ENCODE measurements around the gene BOD1.
A peak's percentile ranks its signal among the peaks of the same experiment; 100 is the strongest.

The BOD1 gene

DNA sequence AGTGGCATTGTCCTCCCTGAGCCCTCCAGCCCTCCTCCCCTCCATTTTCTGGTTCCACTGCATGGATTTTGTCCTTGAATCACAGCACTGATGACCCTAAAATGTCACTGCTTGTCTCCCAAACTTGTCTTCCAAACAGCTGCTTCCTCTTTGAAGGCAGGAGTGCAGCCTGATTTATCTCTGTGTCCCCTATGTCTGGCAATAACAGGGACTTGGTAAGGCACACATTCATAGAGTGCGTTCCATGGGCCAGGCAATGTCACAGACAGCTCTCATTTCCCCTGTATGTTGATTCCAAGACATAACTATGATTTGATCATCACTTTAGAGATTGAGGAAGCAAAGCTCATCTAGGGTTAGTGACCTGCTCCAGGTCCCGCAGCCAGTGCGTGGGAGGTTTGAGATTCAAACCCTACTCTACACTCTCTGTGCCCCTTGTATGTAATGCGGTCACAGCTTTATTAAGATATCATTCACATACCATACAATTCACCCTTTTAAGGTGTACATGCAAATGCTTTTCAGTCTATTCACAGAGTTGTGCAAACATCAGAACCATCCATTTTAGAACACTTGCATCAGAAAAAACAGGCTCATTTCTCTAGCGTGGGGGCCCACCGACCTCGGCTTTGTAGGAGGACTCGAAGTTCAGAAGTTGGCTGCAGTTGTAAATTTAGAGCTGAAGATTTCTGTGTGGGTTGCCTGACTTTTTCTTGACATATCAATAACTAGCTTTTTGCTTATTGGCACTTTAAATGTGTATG, 28.4 kb upstream of the BOD1 start:
- ATAC-seq (no peak), DNase-seq (no peak)
- no peaks in the 10 kb centered on the region for H3K9me3 Mint-ChIP-seq
- H3K4me1 Mint-ChIP-seq = no peaks in the 10 kb centered on the region
- H3K4me3 Mint-ChIP-seq = no peak overlapping the region
- H3K27me3 Mint-ChIP-seq = peaks cover 3% of the 10 kb centered on the region
- H3K27ac Mint-ChIP-seq = no peak overlapping the region

DNA sequence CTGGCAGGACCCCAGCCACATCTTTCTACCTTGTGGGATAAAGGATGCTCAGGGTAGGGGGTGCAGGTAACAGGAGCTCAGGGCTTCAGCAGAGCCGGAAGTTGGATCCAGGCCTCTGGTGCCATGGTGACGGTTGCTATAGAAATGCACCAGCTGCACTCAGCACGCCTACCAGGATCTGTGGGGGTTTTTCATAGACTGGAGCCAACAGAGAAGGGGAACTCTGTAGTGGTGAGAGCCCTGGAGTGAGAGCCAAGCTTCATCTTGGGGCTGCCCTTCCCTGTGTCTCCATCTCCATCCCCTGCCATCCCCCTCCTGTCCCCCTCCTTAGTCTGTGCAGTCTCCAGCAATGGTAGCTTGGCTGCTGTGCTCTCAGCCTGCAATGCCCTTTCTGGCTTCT, 27.5 kb upstream of the BOD1 start:
- Mint-ChIP-seq H3K27me3 (no peaks in the 10 kb centered on the region), H3K27ac (no peak overlapping the region), H3K9me3 (no peaks in the 10 kb centered on the region), H3K4me1 (no peaks in the 10 kb centered on the region), H3K4me3 (no peak overlapping the region)
- DNase-seq (no peak), ATAC-seq (peak; percentile 43)

DNA sequence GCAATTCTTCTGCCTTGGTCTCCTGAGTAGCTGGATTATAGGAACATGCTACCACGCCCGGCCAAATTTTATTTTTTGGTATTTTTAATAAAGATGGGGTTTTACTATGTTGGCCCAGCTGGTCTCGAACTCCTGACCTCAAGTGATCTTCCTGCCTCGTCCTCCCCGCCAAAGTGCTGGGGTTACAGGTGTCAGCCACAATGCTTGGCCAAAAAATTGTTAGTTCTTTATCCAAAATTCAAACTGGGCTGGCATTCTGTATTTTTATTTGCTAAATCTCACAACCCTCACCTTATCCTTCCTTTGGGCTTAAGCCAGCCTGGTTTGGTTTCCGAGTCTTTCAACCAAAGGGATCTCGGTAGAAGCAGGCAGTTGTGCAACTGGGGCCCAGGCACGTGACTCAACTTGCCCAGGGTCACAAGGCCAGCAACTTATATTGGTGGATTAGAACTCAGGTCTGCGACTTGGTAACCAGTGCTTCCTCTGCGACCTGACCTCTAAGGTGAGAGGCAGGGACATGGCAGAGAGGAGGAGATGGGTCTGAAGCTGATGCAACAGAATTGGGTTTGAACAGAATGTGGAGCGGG, 26.5 kb upstream of the BOD1 start:
- H3K9me3 Mint-ChIP-seq = no peaks in the 10 kb centered on the region
- DNase-seq = no peak
- H3K27me3 Mint-ChIP-seq = no peaks in the 10 kb centered on the region
- H3K4me3 Mint-ChIP-seq = no peak overlapping the region
- H3K4me1 Mint-ChIP-seq = no peaks in the 10 kb centered on the region
- H3K27ac Mint-ChIP-seq = no peak overlapping the region
- ATAC-seq = no peak

DNA sequence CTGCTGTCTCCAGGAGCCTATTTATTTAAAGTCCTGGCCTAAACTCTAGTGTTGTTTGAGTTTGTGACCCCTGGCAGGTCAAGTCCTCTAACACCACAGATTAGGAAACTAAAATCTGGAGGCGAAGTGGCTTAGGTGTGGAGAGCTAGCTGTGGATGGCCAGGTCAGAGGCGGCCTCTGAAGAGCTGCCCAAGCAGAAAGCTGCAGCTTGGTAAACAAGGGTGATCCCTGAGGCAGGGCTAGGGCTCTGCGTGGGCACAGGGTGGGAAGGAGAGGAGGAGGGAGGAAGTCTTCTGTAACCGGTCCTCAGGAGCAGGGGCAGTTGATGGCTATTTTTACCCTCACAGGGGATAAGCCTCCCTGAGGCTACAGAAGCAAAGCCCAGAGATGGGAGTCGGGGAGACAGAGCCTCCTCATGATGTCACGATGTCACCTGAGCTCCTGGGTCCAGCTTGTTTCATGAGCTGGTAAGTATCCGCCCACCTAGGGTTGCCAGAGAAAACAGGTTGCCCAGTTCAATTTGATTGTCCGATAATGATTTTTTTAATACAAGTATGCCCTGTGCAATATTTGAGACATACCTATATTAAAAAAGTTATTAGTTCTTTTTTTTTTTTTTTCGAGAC, 25.9 kb upstream of the BOD1 start:
- DNase-seq (no peak), ATAC-seq (no peak)
- no peaks in the 10 kb centered on the region for H3K9me3 Mint-ChIP-seq
- no peak overlapping the region for H3K27ac Mint-ChIP-seq
- no peaks in the 10 kb centered on the region for H3K27me3 Mint-ChIP-seq
- no peak overlapping the region for H3K4me3 Mint-ChIP-seq
- no peaks in the 10 kb centered on the region for H3K4me1 Mint-ChIP-seq

DNA sequence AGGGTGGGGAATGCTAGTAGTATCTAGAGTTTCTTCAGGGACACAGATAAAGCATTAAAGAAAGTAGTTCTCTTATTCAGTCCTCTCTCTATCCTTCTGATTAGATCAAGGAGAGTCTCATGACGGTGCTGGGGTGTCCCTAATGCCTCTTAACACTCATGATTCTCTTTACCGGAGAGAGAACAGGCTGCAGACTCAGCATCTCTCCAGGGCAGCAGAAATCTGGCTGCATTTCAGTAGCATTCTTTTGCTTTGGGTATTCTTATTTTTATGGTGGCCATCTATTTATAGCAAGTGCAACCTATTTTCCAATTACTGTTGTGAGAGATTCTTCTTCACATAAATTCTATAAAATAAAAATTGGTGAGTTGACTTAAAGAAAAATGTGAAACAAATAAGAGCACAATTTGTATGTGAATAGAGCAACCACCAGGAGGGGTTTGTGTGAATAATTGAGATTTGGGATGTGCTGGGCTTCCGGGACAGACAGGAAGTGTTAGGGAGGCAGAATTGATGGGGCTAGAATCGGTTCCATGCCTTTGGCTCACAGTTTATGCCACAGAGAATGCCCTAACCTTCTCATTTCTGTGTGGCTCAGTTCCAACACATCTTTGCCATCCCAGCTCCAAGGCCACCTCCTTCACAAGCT, 23.8 kb upstream of the BOD1 start:
- no peak overlapping the region for H3K27ac Mint-ChIP-seq
- no peaks in the 10 kb centered on the region for H3K4me1 Mint-ChIP-seq
- H3K27me3 Mint-ChIP-seq = no peaks in the 10 kb centered on the region
- H3K4me3 Mint-ChIP-seq = no peak overlapping the region
- no peaks in the 10 kb centered on the region for H3K9me3 Mint-ChIP-seq
- DNase-seq (no peak), ATAC-seq (no peak)

DNA sequence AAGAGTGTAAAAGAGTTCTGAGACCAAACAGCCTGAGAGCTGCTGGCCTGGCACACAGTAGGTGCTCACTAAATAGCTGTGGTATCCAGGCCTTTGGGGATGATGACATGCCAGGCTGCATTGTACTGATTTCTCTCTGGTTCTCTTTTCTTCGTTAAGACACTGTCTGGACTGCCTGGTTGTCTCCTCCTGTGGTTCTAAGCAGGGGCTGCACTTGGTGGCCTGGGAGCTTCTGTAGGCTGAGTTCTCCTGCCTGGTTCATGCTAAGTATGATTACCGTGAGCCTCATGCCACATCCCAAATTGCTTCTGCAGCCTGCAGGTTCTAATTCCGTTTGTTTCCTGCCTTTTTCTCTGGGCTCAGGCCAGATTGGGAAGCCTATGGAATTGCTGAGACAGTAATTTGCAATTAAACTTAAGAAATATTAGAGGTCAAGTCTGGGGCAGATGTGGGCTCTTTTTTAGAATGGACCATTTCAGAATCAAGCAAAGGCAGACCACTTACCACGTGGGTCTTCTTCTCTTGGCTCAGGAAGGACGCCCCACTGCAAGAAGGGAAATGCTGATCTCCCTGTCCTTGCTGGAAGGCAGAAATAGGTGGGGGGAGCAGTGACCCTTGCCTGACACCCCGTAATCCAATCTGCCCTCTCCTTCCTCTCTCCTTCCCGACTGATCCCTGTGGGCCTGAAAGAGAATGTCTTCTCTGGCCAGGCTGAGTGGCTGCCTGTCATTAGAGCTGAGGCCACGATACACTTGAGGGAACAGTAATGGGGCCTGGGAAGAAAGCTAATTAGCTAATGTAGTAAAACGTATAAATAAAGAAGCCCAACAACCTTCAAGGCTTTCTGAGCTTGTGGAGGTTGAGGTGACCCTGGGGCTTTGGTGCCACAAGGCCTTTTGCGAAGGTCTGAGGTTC, 21.9 kb upstream of the BOD1 start:
- no peaks in the 10 kb centered on the region for H3K4me1 Mint-ChIP-seq
- ATAC-seq (no peak), DNase-seq (no peak)
- no peak overlapping the region for H3K27ac Mint-ChIP-seq
- H3K4me3 Mint-ChIP-seq = no peak overlapping the region
- H3K9me3 Mint-ChIP-seq = no peaks in the 10 kb centered on the region
- no peaks in the 10 kb centered on the region for H3K27me3 Mint-ChIP-seq

DNA sequence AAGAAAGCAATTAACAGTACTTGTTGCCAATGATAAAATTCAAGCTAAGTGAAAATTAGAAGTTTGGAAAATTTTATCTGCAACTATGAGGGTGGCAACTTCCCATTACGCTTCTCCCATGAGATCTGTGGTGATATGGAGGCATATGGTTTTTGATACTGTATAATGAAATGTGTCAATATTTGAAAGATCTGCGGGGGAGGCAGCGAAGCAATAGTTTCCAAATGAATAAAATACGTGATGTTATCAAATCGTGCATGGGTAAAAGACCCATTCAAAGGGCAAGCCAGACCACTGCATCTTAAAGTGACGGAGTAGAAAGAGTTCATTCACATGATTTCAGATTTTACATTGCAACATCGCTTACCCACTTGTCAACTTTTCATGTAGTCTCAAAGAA, 20.9 kb upstream of the BOD1 start:
- Mint-ChIP-seq H3K27me3 (no peaks in the 10 kb centered on the region), H3K27ac (no peak overlapping the region), H3K9me3 (no peaks in the 10 kb centered on the region), H3K4me3 (no peak overlapping the region), H3K4me1 (no peaks in the 10 kb centered on the region)
- DNase-seq (no peak), ATAC-seq (no peak)

DNA sequence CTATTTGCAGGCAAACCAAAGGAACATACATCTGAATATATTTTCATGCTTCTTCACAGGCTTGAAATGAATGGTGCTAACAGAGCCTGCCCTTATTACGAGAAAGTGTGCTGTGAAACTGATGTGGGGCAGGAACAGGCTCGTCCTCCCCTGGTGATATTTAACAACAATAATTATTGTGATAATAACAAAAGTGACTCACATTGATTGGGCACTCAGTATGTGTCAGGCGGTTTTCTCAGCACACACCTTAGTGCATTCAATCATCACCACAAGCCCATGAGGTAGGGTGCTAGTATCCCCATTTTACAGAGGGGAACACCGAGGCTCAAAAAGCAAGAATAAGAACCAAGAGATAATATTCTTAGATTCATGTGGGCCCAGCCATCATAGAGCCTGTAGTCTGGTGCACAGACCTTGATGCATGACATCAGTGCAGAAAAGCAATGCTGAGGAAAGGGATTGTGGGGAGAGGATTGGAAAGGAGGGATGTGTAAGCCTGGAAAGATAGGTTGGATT, 18.1 kb upstream of the BOD1 start:
- Mint-ChIP-seq H3K9me3 (no peaks in the 10 kb centered on the region), H3K4me1 (no peaks in the 10 kb centered on the region), H3K4me3 (no peak overlapping the region), H3K27ac (no peak overlapping the region), H3K27me3 (no peaks in the 10 kb centered on the region)
- DNase-seq (no peak), ATAC-seq (no peak)

DNA sequence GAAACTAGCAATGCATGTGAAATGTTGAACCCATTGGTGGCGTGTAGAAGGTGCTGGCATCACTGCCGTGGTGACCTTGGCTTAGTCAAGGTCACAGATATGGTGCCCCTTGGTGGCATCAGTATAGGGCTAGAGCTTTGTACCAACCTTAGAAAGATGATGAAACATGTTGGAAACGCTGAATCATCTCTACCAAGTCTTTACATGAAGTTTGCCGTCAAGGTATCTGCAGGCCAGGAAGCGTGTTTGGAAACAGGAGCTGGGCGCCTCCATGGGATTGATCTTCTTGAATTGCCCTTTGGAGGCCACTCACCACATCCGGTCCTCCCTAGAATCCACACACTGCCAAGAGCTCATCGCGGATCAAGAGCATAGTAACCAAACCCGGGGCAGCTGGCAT, 16.9 kb upstream of the BOD1 start:
- ATAC-seq (no peak), DNase-seq (no peak)
- no peak overlapping the region for H3K4me3 Mint-ChIP-seq
- H3K9me3 Mint-ChIP-seq = no peaks in the 10 kb centered on the region
- H3K27ac Mint-ChIP-seq = no peak overlapping the region
- H3K4me1 Mint-ChIP-seq = no peaks in the 10 kb centered on the region
- H3K27me3 Mint-ChIP-seq = no peaks in the 10 kb centered on the region

DNA sequence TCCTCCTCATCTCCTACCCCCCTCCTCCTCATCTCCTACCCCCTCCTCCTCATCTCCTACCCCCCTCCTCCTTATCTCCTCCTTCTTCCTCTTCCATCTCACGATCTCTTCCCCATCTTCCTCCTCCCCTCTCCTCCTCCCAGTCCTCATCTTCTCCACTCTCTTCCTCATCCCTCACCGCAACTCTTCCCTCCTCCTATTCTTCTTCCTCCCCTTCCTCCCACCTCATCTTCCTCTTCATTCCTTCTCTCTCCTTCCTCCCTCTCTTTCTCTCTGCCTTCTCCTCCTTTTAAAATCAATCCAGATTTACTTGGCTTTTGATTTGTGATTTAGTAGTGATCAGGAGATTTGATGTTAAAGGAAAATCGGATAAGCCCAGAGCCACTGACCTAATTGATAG, 15.0 kb upstream of the BOD1 start:
- peaks cover 15% of the 10 kb centered on the region for H3K27me3 Mint-ChIP-seq
- no peak for ATAC-seq
- H3K4me3 Mint-ChIP-seq = no peak overlapping the region
- no peaks in the 10 kb centered on the region for H3K4me1 Mint-ChIP-seq
- H3K9me3 Mint-ChIP-seq = no peaks in the 10 kb centered on the region
- peak overlapping the region; percentile 23 to 83 for H3K27ac Mint-ChIP-seq
- no peak for DNase-seq

DNA sequence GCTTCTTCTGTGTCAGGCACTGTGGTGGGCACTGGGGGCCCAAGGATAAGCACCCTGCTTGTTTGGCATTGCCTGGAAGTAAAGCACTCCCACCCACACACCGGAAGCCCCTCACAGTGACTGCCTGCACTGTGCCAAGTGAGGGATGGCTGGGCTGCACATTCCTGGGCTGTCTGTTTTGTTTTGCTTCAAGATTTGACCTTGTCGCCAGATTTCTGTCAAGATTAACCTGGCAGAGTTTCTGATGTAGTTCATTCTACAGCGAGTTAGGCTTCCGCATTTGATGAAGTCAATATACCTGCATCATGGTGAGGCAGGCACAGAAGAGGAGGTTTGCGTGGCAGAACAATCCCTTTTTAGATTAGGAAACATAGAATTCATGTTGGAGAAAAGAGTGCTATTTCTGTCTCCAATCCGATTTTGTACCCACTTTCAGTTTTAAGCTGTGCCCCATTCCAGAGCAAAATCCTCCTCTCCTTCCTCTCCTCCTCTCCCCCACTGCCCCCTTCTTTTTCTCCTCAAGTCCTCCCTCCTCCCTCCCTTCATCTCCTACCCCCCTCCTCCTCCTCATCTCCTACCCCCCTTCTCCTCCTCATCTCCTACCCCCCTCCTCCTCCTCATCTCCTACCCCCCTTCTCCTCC, 14.4 kb upstream of the BOD1 start:
- ATAC-seq = no peak
- Mint-ChIP-seq H3K9me3 (no peaks in the 10 kb centered on the region), H3K27me3 (peaks cover 15% of the 10 kb centered on the region), H3K27ac (no peak overlapping the region), H3K4me3 (no peak overlapping the region), H3K4me1 (no peaks in the 10 kb centered on the region)
- no peak for DNase-seq

DNA sequence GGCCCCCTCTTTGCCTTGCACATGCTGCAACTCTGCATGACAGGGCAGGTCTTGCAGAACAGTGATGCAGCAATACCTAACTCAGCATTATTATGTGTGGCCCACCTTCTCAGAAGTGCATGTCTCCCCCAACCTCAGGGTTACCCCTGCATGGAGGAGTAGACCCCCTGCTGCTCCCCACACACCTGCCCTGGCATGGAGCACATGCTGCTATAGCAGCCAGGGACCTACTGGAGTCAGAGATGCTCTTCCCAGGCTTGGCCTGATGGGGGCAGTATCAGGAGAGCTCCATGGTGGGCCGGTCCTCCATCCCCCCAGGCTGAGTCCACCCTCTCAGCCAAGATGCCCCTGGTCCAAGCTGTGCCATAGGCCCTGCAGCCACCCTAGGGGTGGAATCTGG, 13.2 kb upstream of the BOD1 start:
- no peak for DNase-seq
- peaks cover 15% of the 10 kb centered on the region for H3K27me3 Mint-ChIP-seq
- no peak overlapping the region for H3K4me3 Mint-ChIP-seq
- no peak overlapping the region for H3K27ac Mint-ChIP-seq
- ATAC-seq = peak; percentile 52
- no peaks in the 10 kb centered on the region for H3K4me1 Mint-ChIP-seq
- H3K9me3 Mint-ChIP-seq = no peaks in the 10 kb centered on the region

DNA sequence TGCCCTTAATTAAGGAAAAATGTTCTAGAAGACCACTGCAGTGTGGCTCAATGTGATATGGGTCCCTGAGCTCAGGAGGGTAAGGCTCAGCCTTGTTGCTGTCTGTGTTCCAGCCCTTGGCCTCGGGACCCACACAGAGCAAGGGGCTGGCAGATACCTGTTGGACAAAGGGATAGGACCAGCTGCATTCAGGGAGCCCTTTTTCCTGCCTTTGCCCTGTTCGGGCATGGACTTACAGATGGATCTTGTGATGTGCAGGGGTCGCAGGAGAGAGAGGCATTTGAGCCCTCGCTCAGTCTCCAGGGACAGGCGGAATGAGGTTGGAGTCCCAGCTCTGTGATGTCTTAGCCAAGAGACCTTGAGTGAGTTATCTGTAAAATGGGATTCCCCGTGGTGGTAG, 12.1 kb upstream of the BOD1 start:
- H3K27ac Mint-ChIP-seq = peak overlapping the region in 1 of 2 donors; percentile 8
- DNase-seq (no peak), ATAC-seq (no peak)
- peaks cover 15% of the 10 kb centered on the region for H3K27me3 Mint-ChIP-seq
- H3K4me3 Mint-ChIP-seq = no peak overlapping the region
- no peaks in the 10 kb centered on the region for H3K4me1 Mint-ChIP-seq
- no peaks in the 10 kb centered on the region for H3K9me3 Mint-ChIP-seq

DNA sequence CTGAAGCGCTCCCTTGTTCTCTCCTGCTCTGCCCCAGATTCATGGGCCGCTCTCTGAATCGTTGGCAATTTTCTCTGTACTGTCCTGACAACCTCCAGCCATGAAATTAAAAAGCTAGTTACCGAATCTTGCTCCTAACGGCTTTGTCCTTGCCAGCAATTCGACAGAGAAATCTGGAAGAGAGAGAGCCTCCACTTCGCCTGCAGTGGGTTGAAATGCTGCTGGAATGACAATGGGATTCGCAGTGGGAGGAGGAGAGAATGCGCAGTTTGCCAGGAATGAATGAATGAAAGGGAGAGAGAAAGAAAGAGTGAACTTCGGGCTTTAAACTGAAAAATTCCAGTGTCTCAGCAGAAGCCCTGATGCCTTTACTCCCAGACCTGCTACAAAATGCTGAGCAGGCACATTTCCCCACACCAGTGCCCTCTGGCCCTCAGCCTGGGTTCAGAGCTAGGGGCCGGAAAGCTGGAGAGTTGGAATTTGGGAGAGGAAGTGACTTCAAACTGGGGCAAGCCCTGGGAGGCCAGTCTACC, 11.5 kb upstream of the BOD1 start:
- H3K27me3 Mint-ChIP-seq = peaks cover 15% of the 10 kb centered on the region
- no peak overlapping the region for H3K4me3 Mint-ChIP-seq
- H3K27ac Mint-ChIP-seq = no peak overlapping the region
- DNase-seq = no peak
- no peaks in the 10 kb centered on the region for H3K9me3 Mint-ChIP-seq
- ATAC-seq = no peak
- H3K4me1 Mint-ChIP-seq = no peaks in the 10 kb centered on the region

DNA sequence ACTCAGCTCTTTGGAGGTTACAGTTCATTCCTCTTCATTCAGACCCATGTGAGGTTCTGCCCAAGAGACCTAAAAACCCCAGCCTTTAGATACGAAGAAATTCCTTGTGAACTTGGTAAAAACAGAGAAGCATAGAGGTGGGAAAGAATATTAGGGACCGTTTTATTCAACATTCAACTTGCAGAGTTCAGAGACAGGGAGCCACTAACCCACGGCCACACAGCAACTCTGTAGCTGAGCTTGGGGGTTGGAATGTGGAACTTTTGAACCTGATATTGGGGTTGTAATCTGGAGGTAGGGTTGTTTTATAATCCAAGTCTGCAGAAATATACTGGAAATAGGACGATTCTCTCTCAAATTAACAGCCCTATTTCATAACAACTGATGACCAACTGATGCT, 10.8 kb upstream of the BOD1 start:
- peaks cover 15% of the 10 kb centered on the region for H3K27me3 Mint-ChIP-seq
- H3K4me3 Mint-ChIP-seq = no peak overlapping the region
- H3K9me3 Mint-ChIP-seq = no peaks in the 10 kb centered on the region
- no peak overlapping the region for H3K27ac Mint-ChIP-seq
- DNase-seq (no peak), ATAC-seq (no peak)
- H3K4me1 Mint-ChIP-seq = no peaks in the 10 kb centered on the region
